Karpas-422 (cell line): ENCODE results near the gene KCNS3. TPM values are rescaled to one million over a fixed set of nuclear protein-coding genes. Genes with fewer than 3 reads are reported as not detected.

Source experiments
- DNase-seq: peaks from one replicate; pipeline ENCODE4 v3.0.0-alpha.2; 2015
- H2AFZ ChIP-seq: fragments of 200-600 bp; sonication (generic); 2 replicates; pipeline ENCODE4 v1.6.1; 2014; ENCODE audit warnings: antibody characterized with exemption, low read length, mixed read lengths
- H3K27ac ChIP-seq: fragments of 200-600 bp; sonication (generic); 2 replicates; pipeline ENCODE4 v1.5.1; 2014; ENCODE audit warnings: mild to moderate bottlenecking, low read length, moderate library complexity
- H3K27me3 ChIP-seq: fragments of 200-600 bp; sonication (generic); 2 replicates; pipeline ENCODE4 v1.6.1; 2014; ENCODE audit warnings: low read length, mixed read lengths
- H3K36me3 ChIP-seq: fragments of 200-600 bp; sonication (generic); 2 replicates; pipeline ENCODE4 v1.6.1; 2014; ENCODE audit warnings: low read length, mixed read lengths; ENCODE audit not compliant: insufficient read depth
- H3K4me1 ChIP-seq: fragments of 200-600 bp; sonication (generic); 2 replicates; pipeline ENCODE4 v1.6.1; 2014; ENCODE audit warnings: mild to moderate bottlenecking, low read length, mixed read lengths
- H3K4me2 ChIP-seq: fragments of 200-600 bp; sonication (generic); 2 replicates; pipeline ENCODE4 v1.6.1; 2014; ENCODE audit warnings: low read length, low read depth, mild to moderate bottlenecking; ENCODE audit not compliant: poor library complexity, severe bottlenecking
- H3K4me3 ChIP-seq: fragments of 200-600 bp; sonication (generic); 2 replicates; pipeline ENCODE4 v1.5.1; 2014; ENCODE audit warnings: mild to moderate bottlenecking, antibody characterized with exemption, low read length, mixed read lengths
- H3K79me2 ChIP-seq: fragments of 200-600 bp; sonication (generic); 2 replicates; pipeline ENCODE4 v1.6.1; 2014; ENCODE audit warnings: mild to moderate bottlenecking, low read length, mixed read lengths
- H3K9ac ChIP-seq: fragments of 200-600 bp; sonication (generic); 2 replicates; pipeline ENCODE4 v1.6.0; 2014; ENCODE audit warnings: low read length
- H3K9me2 ChIP-seq: fragments of 200-600 bp; sonication (generic), shearing (Covaris generic); replicated peaks from 2 replicates; pipeline ENCODE4 v1.6.0; 2014; ENCODE audit warnings: mild to moderate bottlenecking, low read length, moderate library complexity; ENCODE audit not compliant: insufficient read depth
- H3K9me3 ChIP-seq: fragments of 300-700, 200-600 bp; sonication (generic); 2 replicates; pipeline ENCODE4 v1.6.1; 2014; ENCODE audit warnings: low read length, mixed read lengths
- H4K20me1 ChIP-seq: fragments of 200-600 bp; sonication (generic); 2 replicates; pipeline ENCODE4 v1.6.1; 2014; ENCODE audit warnings: mild to moderate bottlenecking, antibody characterized with exemption, low read length, low read depth; ENCODE audit not compliant: insufficient read depth
- total RNA-seq: library from RNA; depleted of rRNA; stranded (reverse); fragments of >200 nt; shearing (Covaris generic); gene quantifications from 2 replicates; pipeline ENCODE4 v1.2.3, GENCODE V29; 2014; ENCODE audit warnings: low replicate concordance

KCNS3 gene
- total RNA-seq, 1 experiment from 2014 or later: 1.5 TPM

GRCh38 chr2:17892770-17893534, 14.5 kb downstream of the KCNS3 start:
- Histone ChIP-seq H3K27me3 (no peaks in the 10 kb centered on the region), H3K27ac (no peak overlapping the region), H2AFZ (no peak overlapping the region; the same call in 1 of the 2 replicates), H4K20me1 (no peaks in the 10 kb centered on the region), H3K9me3 (no peaks in the 10 kb centered on the region), H3K4me3 (no peak overlapping the region), H3K9ac (no peak overlapping the region), H3K4me1 (peaks cover 11% of the 10 kb centered on the region), H3K79me2 (no peaks in the 10 kb centered on the region), H3K4me2 (no peak overlapping the region), H3K9me2 (no peaks in the 10 kb centered on the region), H3K36me3 (no peaks in the 10 kb centered on the region)
- DNase-seq: peak; percentile 65

GRCh38 chr2:17894005-17894404, 15.5 kb downstream of the KCNS3 start:
- H3K79me2 ChIP-seq: no peaks in the 10 kb centered on the region
- no peak overlapping the region for H3K9ac ChIP-seq
- no peaks in the 10 kb centered on the region for H3K9me2 ChIP-seq
- no peak overlapping the region for H3K27ac ChIP-seq
- no peak for DNase-seq
- no peaks in the 10 kb centered on the region for H4K20me1 ChIP-seq
- no peaks in the 10 kb centered on the region for H3K36me3 ChIP-seq
- H3K4me3 ChIP-seq: no peak overlapping the region
- H3K4me1 ChIP-seq: peaks cover 11% of the 10 kb centered on the region
- H2AFZ ChIP-seq: no peak overlapping the region
- H3K27me3 ChIP-seq: no peaks in the 10 kb centered on the region
- no peaks in the 10 kb centered on the region for H3K9me3 ChIP-seq
- no peak overlapping the region for H3K4me2 ChIP-seq

DNA sequence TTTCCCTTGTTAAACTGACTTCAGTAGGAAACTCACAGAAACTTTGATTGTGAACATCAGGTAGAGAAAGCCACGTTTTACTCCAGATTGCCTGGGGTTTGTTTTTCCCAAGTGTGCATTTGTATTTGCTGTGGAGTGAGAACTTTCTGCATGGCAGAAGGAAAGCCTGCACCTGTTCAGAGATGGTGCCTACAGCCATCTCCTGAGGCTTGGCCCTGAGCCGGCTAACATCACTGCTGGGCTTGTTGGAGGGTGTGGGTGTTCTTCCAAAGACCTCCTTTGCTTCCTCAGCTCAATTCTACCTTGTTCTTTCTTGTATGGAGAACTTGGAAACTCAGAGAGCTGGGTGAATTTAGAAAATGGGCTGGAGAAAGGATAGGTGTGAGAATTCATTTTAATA, 16.1 kb downstream of the KCNS3 start:
- H3K27ac ChIP-seq: no peak overlapping the region
- no peak overlapping the region for H3K9ac ChIP-seq
- H3K4me1 ChIP-seq: peaks cover 11% of the 10 kb centered on the region
- H4K20me1 ChIP-seq: no peaks in the 10 kb centered on the region
- no peak overlapping the region for H3K4me3 ChIP-seq
- no peaks in the 10 kb centered on the region for H3K36me3 ChIP-seq
- H3K9me3 ChIP-seq: no peaks in the 10 kb centered on the region
- H3K4me2 ChIP-seq: no peak overlapping the region
- no peak overlapping the region for H2AFZ ChIP-seq
- no peaks in the 10 kb centered on the region for H3K9me2 ChIP-seq
- no peaks in the 10 kb centered on the region for H3K79me2 ChIP-seq
- H3K27me3 ChIP-seq: no peaks in the 10 kb centered on the region
- DNase-seq: no peak

- H3K79me2 ChIP-seq: no peaks in the 10 kb centered on the region
- H3K4me1 ChIP-seq: peaks cover 6% of the 10 kb centered on the region; the same call in 1 of the 2 replicates
- H3K9me2 ChIP-seq: no peaks in the 10 kb centered on the region
- H3K4me3 ChIP-seq: no peak overlapping the region
- H3K27me3 ChIP-seq: no peaks in the 10 kb centered on the region
- no peak overlapping the region for H3K4me2 ChIP-seq
- H4K20me1 ChIP-seq: no peaks in the 10 kb centered on the region
- DNase-seq: peak; percentile 25
- H3K9me3 ChIP-seq: no peaks in the 10 kb centered on the region
- no peaks in the 10 kb centered on the region for H3K36me3 ChIP-seq
- H2AFZ ChIP-seq: no peak overlapping the region
- H3K9ac ChIP-seq: no peak overlapping the region
- H3K27ac ChIP-seq: no peak overlapping the region
Measured at GRCh38 chr2:17899871-17900270, 21.4 kb downstream of the KCNS3 start.

GRCh38 chr2:17901246-17901645, 22.8 kb downstream of the KCNS3 start:
- Histone ChIP-seq H4K20me1 (no peaks in the 10 kb centered on the region), H3K4me3 (no peak overlapping the region), H3K4me1 (peaks cover 6% of the 10 kb centered on the region; the same call in 1 of the 2 replicates), H3K9me3 (no peaks in the 10 kb centered on the region), H3K9me2 (no peaks in the 10 kb centered on the region), H3K27me3 (no peaks in the 10 kb centered on the region), H3K27ac (no peak overlapping the region), H3K4me2 (no peak overlapping the region), H3K9ac (no peak overlapping the region), H2AFZ (no peak overlapping the region), H3K79me2 (no peaks in the 10 kb centered on the region), H3K36me3 (no peaks in the 10 kb centered on the region)
- DNase-seq: peak; percentile 35

- peak overlapping the region; percentile 40; the same call in 1 of the 2 replicates for H2AFZ ChIP-seq
- H3K9ac ChIP-seq: no peak overlapping the region
Measured at GRCh38 chr2:17910980-17911379, 32.5 kb downstream of the KCNS3 start.

DNA sequence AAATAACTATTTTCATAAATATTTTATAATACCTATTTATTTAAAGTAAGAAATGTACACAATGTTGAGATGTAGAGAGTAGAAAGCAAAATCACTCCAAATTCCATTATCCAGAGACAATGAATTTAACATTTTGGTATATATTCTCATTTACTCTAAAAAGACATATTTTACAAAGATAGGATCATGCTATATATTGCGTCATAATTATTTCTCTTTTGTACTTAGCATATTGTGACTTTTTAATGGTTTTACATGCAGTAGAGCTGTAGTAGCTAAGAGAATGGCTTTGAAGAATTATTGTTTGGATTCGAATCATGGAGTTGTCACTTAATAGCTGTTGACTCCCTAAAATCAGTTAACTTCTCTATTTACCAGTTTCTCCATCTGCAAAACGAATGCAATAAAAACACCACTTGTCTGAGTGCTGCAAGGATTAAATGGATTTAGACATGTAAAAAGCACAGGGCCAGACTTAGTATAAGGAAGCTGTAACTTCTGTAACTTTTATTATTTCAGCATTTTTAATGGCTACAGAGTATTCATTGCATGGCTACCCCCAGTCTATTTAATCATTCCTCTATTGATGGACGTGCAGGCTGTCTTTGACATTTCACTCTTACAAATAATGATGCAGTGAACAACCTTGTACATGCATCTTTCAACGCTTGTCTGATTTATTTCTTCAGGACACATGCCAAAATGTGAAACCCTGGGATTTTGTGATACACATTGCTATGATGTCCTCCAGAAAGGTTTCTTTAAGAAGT, 33.2 kb downstream of the KCNS3 start:
- Histone ChIP-seq H4K20me1 (no peaks in the 10 kb centered on the region), H3K27me3 (no peaks in the 10 kb centered on the region), H3K4me2 (peak overlapping the region; percentile 70), H3K27ac (peak overlapping the region; percentile 81), H3K4me3 (peak overlapping the region; percentile 49), H3K9ac (peak overlapping the region; percentile 5; the same call in 1 of the 2 replicates), H3K36me3 (no peaks in the 10 kb centered on the region), H3K79me2 (no peaks in the 10 kb centered on the region), H2AFZ (peak overlapping the region; percentile 54), H3K9me2 (no peaks in the 10 kb centered on the region), H3K4me1 (peaks cover 45% of the 10 kb centered on the region), H3K9me3 (no peaks in the 10 kb centered on the region)
- peak; percentile 69 for DNase-seq

More at GRCh38 chr2:17910980-17911379, 32.5 kb downstream of the KCNS3 start:
- no peaks in the 10 kb centered on the region for H3K79me2 ChIP-seq
- peak overlapping the region; percentile 81 for H3K27ac ChIP-seq
- H3K4me2 ChIP-seq: peak overlapping the region; percentile 70
- no peaks in the 10 kb centered on the region for H3K9me3 ChIP-seq
- no peak overlapping the region for H3K4me3 ChIP-seq
- H3K4me1 ChIP-seq: peaks cover 45% of the 10 kb centered on the region
- no peaks in the 10 kb centered on the region for H3K27me3 ChIP-seq
- no peaks in the 10 kb centered on the region for H3K9me2 ChIP-seq
- peak; percentile 39 for DNase-seq
- H4K20me1 ChIP-seq: no peaks in the 10 kb centered on the region
- H3K36me3 ChIP-seq: no peaks in the 10 kb centered on the region

GRCh38 chr2:17912266-17912691, 33.8 kb downstream of the KCNS3 start:
- Histone ChIP-seq H3K79me2 (no peaks in the 10 kb centered on the region), H4K20me1 (no peaks in the 10 kb centered on the region), H3K27me3 (no peaks in the 10 kb centered on the region), H3K9me3 (no peaks in the 10 kb centered on the region), H3K9ac (peak overlapping the region; percentile 54), H3K4me3 (peak overlapping the region; percentile 49), H3K27ac (peak overlapping the region; percentile 81), H3K9me2 (no peaks in the 10 kb centered on the region), H2AFZ (peak overlapping the region; percentile 61; the same call in 1 of the 2 replicates), H3K4me2 (peak overlapping the region; percentile 70), H3K4me1 (peaks cover 45% of the 10 kb centered on the region), H3K36me3 (no peaks in the 10 kb centered on the region)
- DNase-seq: peak; percentile 92
